T-helper 2 cell treated with Interferon-gamma antibody and Interleukin-4, amounts not matched to agents 5 μg/mL and 100 μg/mL, for 36 hours (primary cell): Measurements from ENCODE around the gene CD72.
"Not testable (repeated sequence)": the region's sequence is repeated elsewhere in the genome, so short reads cannot be mapped to it uniquely, and the experiment has no call there.

ENCODE experiments used
- DNase-seq: peaks from one replicate; pipeline ENCODE4 v3.0.0; 2021; ENCODE audit warnings: low spot score
- H3K27ac Mint-ChIP-seq: one replicate; pipeline ENCODE4 v1.8.0; 2021; ENCODE audit warnings: mild to moderate bottlenecking, mixed read lengths
- H3K27me3 Mint-ChIP-seq: one replicate; pipeline ENCODE4 v1.8.0; 2021; ENCODE audit warnings: low read depth, mixed read lengths
- H3K36me3 Mint-ChIP-seq: one replicate; pipeline ENCODE4 v1.8.0; 2021; ENCODE audit warnings: low read depth, mixed read lengths
- H3K4me1 Mint-ChIP-seq: one replicate; pipeline ENCODE4 v1.8.0; 2021; ENCODE audit warnings: low read depth, mixed read lengths
- H3K4me3 Mint-ChIP-seq: one replicate; pipeline ENCODE4 v1.8.0; 2022; ENCODE audit warnings: mild to moderate bottlenecking, moderate library complexity, mixed read lengths
- H3K9me3 Mint-ChIP-seq: one replicate; pipeline ENCODE4 v1.8.0; 2021; ENCODE audit warnings: mixed read lengths

CD72 gene

GRCh38 chr9:35640431-35640830, 22.2 kb upstream of the CD72 start:
- peaks cover 47% of the 10 kb centered on the region for H3K4me1 Mint-ChIP-seq
- DNase-seq, H3K4me3 Mint-ChIP-seq, H3K27me3 Mint-ChIP-seq: not testable (repeated sequence)
- H3K27ac Mint-ChIP-seq = peak overlapping the region; percentile 38
- H3K9me3 Mint-ChIP-seq = peaks cover 12% of the 10 kb centered on the region
- peaks cover 39% of the 10 kb centered on the region for H3K36me3 Mint-ChIP-seq

GRCh38 chr9:35639631-35640030, 21.4 kb upstream of the CD72 start:
- Mint-ChIP-seq H3K27ac (peak overlapping the region; percentile 84), H3K4me3 (peak overlapping the region; percentile 51), H3K36me3 (peaks cover 37% of the 10 kb centered on the region), H3K9me3 (peaks cover 12% of the 10 kb centered on the region), H3K4me1 (peaks cover 48% of the 10 kb centered on the region), H3K27me3 (no peaks in the 10 kb centered on the region)
- no peak for DNase-seq

GRCh38 chr9:35639225-35639624, 21.0 kb upstream of the CD72 start:
- not testable (repeated sequence) for DNase-seq, H3K27me3 Mint-ChIP-seq
- Mint-ChIP-seq H3K9me3 (peaks cover 12% of the 10 kb centered on the region), H3K4me1 (peaks cover 44% of the 10 kb centered on the region), H3K27ac (peak overlapping the region; percentile 84), H3K36me3 (peaks cover 33% of the 10 kb centered on the region), H3K4me3 (peak overlapping the region; percentile 51)

- Mint-ChIP-seq H3K4me1 (peaks cover 44% of the 10 kb centered on the region), H3K9me3 (peaks cover 12% of the 10 kb centered on the region), H3K36me3 (peaks cover 33% of the 10 kb centered on the region), H3K27ac (peak overlapping the region; percentile 84)
- DNase-seq, H3K4me3 Mint-ChIP-seq, H3K27me3 Mint-ChIP-seq: not testable (repeated sequence)
Observed at GRCh38 chr9:35638751-35639150, 20.5 kb upstream of the CD72 start.

GRCh38 chr9:35637427-35637955, 19.3 kb upstream of the CD72 start:
- H3K27me3 Mint-ChIP-seq, H3K4me3 Mint-ChIP-seq, H3K27ac Mint-ChIP-seq, DNase-seq: not testable (repeated sequence)
- peaks cover 12% of the 10 kb centered on the region for H3K9me3 Mint-ChIP-seq
- peaks cover 25% of the 10 kb centered on the region for H3K36me3 Mint-ChIP-seq
- H3K4me1 Mint-ChIP-seq = peaks cover 41% of the 10 kb centered on the region

GRCh38 chr9:35636877-35637246, 18.6 kb upstream of the CD72 start:
- Mint-ChIP-seq H3K4me1 (peaks cover 41% of the 10 kb centered on the region), H3K36me3 (peaks cover 25% of the 10 kb centered on the region)
- H3K4me3 Mint-ChIP-seq = not testable (repeated sequence)

GRCh38 chr9:35636135-35636876, 18.1 kb upstream of the CD72 start:
- H3K4me1 Mint-ChIP-seq = peaks cover 36% of the 10 kb centered on the region
- no peak overlapping the region for H3K27ac Mint-ChIP-seq
- H3K36me3 Mint-ChIP-seq = peaks cover 21% of the 10 kb centered on the region
- H3K9me3 Mint-ChIP-seq = peaks cover 10% of the 10 kb centered on the region
- no peak for DNase-seq
- H3K4me3 Mint-ChIP-seq = no peak overlapping the region
- H3K27me3 Mint-ChIP-seq = no peaks in the 10 kb centered on the region

More at GRCh38 chr9:35636877-35637246, 18.6 kb upstream of the CD72 start:
- DNase-seq, H3K27ac Mint-ChIP-seq, H3K27me3 Mint-ChIP-seq: not testable (repeated sequence)
- H3K9me3 Mint-ChIP-seq = peaks cover 12% of the 10 kb centered on the region

GRCh38 chr9:35635730-35636129, 17.5 kb upstream of the CD72 start:
- Mint-ChIP-seq H3K36me3 (peaks cover 15% of the 10 kb centered on the region), H3K27ac (no peak overlapping the region), H3K4me3 (no peak overlapping the region), H3K27me3 (no peaks in the 10 kb centered on the region), H3K4me1 (peaks cover 36% of the 10 kb centered on the region), H3K9me3 (peaks cover 5% of the 10 kb centered on the region)
- DNase-seq = no peak

- Mint-ChIP-seq H3K27me3 (no peaks in the 10 kb centered on the region), H3K36me3 (no peaks in the 10 kb centered on the region), H3K4me1 (peaks cover 5% of the 10 kb centered on the region), H3K9me3 (no peaks in the 10 kb centered on the region), H3K4me3 (no peak overlapping the region), H3K27ac (no peak overlapping the region)
- no peak for DNase-seq
Observed at GRCh38 chr9:35629597-35629996, 11.4 kb upstream of the CD72 start.

- H3K4me3 Mint-ChIP-seq = no peak overlapping the region
Observed at GRCh38 chr9:35628389-35628991, 10.3 kb upstream of the CD72 start.

GRCh38 chr9:35627575-35627974, 9.4 kb upstream of the CD72 start:
- no peaks in the 10 kb centered on the region for H3K27me3 Mint-ChIP-seq
- no peaks in the 10 kb centered on the region for H3K9me3 Mint-ChIP-seq
- no peak overlapping the region for H3K27ac Mint-ChIP-seq
- H3K4me1 Mint-ChIP-seq = peaks cover 5% of the 10 kb centered on the region
- no peak overlapping the region for H3K4me3 Mint-ChIP-seq
- no peaks in the 10 kb centered on the region for H3K36me3 Mint-ChIP-seq
- no peak for DNase-seq

More at GRCh38 chr9:35628389-35628991, 10.3 kb upstream of the CD72 start:
- no peaks in the 10 kb centered on the region for H3K36me3 Mint-ChIP-seq
- H3K27me3 Mint-ChIP-seq = no peaks in the 10 kb centered on the region
- no peak overlapping the region for H3K27ac Mint-ChIP-seq
- peaks cover 5% of the 10 kb centered on the region for H3K4me1 Mint-ChIP-seq
- H3K9me3 Mint-ChIP-seq = no peaks in the 10 kb centered on the region
- DNase-seq = no peak

- H3K27ac Mint-ChIP-seq = peak overlapping the region; percentile 85
- no peaks in the 10 kb centered on the region for H3K27me3 Mint-ChIP-seq
- no peak for DNase-seq
- no peaks in the 10 kb centered on the region for H3K36me3 Mint-ChIP-seq
- no peaks in the 10 kb centered on the region for H3K9me3 Mint-ChIP-seq
- peak overlapping the region; percentile 59 for H3K4me3 Mint-ChIP-seq
- peaks cover 38% of the 10 kb centered on the region for H3K4me1 Mint-ChIP-seq
Observed at GRCh38 chr9:35619800-35620158, 1.6 kb upstream of the CD72 start.

- Mint-ChIP-seq H3K36me3 (no peaks in the 10 kb centered on the region), H3K9me3 (no peaks in the 10 kb centered on the region), H3K4me3 (peak overlapping the region; percentile 81), H3K27me3 (no peaks in the 10 kb centered on the region), H3K4me1 (peaks cover 38% of the 10 kb centered on the region), H3K27ac (peak overlapping the region; percentile 85)
- peak; percentile 72 for DNase-seq
Observed at GRCh38 chr9:35618854-35619799, 914 bp upstream of the CD72 start.
